ENCODE results near the gene RASSF6.
"Not testable (repeated sequence)": the region's sequence is repeated elsewhere in the genome, so short reads cannot be mapped to it uniquely, and the experiment has no call there.

Gene RASSF6

GRCh38 chr4:73620115-73620792 is at the start of gene RASSF6:
Gene RASSF6, minus strand, starts transcription at chr4:73620436. Its CDS starts 8,641 bp downstream, at chr4:73611795.
- no peak for DNase-seq

DNA sequence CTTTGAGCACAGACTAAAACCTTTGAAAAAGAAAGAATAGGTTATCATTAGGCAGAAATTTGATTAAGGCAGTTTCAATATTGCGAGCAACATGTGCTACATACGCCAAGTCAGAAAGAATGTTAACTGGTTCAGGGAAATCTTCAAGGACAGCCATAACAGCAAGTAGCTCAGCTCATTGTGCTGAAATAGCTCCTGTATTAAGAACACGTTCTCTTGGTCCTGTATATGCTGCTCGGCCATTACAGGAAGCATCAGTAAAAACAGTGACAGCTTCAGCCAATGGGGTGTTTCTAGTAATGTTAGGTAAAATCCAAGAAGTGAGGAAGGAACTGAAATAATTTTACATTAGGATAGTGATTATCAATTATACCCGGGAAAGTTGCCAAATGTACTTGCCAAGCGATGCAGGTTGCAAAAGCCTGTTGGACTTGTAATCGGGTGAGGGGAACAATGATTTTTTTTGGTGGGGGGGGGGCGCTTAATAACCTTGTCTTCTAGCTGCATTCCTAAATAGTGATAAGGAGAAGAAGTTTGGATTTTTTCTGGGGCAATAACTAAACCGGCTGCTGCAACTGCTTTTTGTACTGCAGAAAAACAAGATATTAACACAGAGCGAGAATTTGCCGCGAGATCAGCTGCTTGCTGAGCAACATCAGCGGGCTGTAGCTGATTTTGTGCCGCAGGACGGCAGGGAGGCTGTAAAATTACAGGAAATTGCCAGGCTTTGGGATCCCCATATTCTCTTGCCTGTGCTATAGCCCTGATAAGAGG is 49.4 kb upstream of the RASSF6 start:
- DNase-seq: no peak

- DNase-seq: no peak
Observed at GRCh38 chr4:73668782-73669201, 48.6 kb upstream of the RASSF6 start.

DNA sequence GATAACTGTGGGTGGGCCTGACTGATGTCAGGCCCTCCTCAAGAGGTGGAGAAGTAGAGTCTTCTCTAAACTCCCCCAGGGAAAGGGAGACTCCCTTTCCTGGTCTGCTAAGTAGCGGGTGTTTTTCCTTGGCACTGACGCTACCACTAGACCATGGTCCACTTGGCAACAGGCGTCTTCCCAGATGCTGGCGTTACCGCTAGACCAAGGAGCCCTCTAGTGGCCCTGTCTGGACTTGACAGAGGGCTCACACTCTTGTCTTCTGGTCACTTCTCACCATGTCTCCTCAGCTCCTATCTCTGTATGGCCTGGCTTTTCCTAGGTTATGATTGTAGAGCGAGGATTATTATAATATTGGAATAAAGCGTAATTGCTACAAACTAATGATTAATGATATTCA is 45.7 kb upstream of the RASSF6 start:
- DNase-seq: not testable (repeated sequence)

DNA sequence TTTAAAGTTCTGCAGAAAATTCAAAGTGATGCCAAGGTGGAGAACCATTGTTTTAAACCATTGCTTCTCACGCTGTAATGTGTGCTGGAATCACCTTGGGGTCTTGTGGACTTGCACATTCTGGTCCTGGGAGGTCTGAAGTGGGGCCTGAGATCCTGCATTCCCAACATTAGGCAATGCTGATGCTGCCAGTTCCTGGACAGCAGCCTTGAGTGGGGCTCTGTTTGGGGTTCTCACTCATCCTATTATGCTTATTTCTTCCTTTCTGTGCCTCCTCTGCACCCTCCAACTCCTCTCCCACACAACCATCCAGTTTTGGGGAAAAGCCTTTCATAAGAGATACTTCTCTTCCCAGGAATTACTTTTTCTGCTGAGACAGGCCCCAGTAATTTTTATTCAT is 44.2 kb upstream of the RASSF6 start:
- no peak for DNase-seq

DNA sequence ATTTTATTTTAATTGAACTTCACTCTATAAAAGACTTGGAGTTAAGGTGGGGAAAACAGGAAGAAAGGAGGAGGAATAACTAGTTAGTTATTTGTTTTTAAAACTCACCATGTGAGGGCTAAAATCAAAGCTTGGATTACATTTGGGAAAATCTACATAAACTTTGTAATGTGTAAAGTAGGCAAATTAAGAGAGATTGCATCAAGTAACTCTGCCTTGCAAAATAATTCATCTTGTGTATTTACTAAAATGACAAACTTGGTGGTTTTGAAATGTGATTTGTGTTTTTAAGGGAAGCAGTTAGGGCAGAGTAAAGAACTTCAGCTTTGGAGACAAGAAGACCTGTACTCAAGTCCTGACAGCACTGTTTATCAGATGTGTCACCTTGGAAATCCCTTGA is 43.3 kb upstream of the RASSF6 start:
- no peak for DNase-seq

GRCh38 chr4:73662709-73663546 is 42.7 kb upstream of the RASSF6 start:
- no peak for DNase-seq

GRCh38 chr4:73661646-73662119 is 41.4 kb upstream of the RASSF6 start:
- no peak for DNase-seq

DNA sequence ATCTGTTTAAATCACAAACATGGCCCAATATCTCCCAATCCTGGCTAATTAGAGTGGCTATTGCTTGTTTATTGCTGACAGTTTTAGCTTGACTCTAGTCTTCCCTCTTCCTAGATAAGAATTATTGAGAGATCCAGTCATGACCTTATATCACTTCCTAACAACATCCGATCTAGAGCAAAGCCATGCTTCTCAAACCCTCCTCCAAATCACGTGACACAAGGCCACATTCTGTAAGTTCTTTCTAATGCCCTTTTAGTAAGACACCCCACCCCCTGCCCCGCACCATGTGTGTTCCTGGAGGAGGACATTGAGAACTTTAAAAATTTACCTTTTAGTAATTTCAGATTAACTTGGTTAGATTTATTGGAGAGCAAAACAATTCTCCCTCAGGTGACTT is 40.6 kb upstream of the RASSF6 start:
- DNase-seq: no peak

DNA sequence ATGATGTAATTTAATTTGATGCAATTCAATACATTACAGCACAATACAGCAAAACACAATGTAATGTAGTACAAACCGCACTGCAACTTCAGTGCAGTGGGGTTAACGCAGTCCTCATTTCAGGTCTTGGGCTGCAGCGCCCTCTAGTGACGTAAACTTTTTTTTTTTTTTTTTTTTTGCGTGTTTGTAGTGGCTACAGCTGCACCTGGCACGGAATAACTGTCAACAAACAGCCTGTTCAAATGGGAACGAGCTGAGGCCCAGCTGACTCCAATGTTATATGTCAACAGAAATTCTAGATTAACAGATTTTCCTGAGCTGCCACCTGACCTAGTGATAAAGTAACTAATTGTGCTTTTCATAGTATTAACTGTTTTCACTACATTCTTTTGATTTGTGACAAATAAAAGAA is 33.5 kb upstream of the RASSF6 start:
- peak in 3 of 6 experiments; percentile 3 to 42 (median 9) for DNase-seq

GRCh38 chr4:73650250-73650649 is 30.0 kb upstream of the RASSF6 start:
- DNase-seq: no peak

- no peak for DNase-seq
Observed at GRCh38 chr4:73648478-73648877, 28.2 kb upstream of the RASSF6 start.

DNA sequence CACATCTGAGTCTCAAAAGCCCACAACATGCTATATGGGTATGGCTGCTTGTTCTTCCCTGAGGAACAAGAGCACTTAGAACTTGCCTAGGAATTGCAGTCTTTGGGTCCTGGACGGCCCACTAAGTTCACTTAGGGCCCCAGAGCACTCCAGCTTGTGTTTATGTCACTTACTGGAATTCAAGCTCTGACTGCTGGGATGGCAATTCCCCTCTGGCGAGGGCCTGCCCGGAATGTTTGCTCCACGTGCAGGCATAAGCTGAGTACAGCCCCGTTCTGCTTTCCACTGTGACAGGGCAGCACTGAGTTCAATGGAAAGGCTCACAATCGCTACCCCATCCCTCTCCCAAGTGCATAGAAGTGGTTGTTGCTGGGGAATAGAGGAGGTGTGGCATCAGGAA is 25.9 kb upstream of the RASSF6 start:
- DNase-seq: no peak

DNA sequence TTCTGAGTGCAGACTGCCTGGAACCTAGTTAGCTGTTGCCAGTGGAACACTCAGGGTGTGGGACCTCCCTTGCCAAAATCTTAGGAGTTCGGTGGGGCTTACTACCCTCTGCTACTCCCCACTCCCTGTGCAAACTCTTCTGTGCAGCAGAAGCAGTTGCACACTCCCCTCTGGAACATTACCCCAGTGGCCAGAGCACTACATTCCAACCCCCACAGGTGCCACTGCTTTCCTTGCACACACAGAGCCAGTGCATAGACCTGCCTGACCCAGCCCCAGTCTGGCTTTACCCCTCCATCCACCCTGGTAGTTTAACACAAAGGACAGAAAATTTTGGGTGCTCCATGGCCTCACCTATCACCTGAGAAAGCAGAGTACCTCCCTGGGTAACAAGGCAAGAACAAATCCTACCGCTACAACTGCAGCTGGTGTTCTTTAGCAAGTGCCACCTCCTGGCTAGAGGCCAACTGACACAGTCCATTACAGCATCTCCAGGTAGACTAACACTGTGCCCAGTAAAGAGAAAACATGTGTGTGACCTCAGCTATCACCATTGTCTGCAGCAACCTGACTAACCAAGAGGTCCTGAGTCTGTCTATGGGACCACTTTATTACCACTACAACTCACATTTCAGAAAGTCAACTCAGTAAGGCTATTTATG is 11.5 kb upstream of the RASSF6 start:
- no peak for DNase-seq

DNA sequence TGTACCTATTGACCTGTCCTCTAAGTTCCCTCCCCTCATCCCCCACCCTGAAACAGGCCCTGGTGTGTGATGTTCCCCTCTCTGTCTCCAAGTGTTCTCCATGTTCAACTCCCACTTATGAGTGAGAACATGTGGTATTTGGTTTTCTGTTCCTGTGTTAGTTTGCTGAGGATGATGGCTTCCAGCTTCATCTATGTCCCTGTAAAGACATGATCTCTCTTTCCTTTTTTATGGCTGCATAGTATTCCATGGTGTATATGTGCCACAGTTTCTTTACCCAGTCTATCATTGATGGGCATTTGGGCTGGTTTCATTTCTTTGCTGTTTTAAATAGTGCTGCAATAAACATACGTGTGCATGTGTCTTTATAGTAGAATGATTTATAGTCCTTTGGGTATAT is 8.6 kb upstream of the RASSF6 start:
- DNase-seq: not testable (repeated sequence)

DNA sequence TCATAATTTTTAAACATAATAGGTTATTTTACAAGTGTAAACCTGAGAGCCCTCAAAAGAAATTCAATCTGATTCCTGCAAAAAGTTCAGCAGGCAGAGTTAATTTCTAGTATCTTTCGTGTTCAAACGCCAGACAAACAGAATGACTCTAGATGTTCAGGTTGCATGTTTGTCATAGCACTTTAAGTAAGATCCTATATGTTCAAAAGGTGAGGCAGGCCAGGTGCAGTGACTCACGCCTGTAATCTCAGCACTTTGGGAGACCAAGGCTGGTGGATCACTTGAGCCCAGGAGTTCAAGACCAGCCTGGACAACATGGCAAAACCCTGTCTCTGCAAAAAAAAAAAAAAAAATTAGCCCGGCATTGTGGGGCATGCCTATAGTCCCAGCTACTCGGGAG is 1.1 kb upstream of the RASSF6 start:
- DNase-seq: no peak

GRCh38 chr4:73619346-73619745 is 890 bp downstream of the RASSF6 start:
- no peak for DNase-seq

DNA sequence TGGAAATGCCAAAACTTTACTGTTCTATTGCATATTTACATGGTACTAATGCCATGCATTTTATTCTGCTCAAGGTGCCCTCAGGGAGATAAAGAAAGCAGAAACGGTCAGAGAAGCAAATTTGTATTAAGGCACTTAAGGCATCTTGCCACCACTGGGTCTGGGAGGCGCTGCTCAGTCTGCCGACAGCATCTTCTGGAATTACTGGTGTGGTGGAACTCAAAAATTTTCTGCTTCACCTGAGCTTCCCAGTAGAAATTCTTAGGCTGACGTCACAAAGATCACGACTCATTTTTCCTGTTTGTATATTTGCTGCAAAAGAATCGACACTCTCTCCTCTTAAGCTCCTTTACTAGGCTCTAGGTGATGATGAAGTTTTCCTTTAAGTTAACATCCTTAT is 3.0 kb downstream of the RASSF6 start:
- DNase-seq: no peak

GRCh38 chr4:73615613-73616012 is 4.6 kb downstream of the RASSF6 start:
- DNase-seq: no peak

DNA sequence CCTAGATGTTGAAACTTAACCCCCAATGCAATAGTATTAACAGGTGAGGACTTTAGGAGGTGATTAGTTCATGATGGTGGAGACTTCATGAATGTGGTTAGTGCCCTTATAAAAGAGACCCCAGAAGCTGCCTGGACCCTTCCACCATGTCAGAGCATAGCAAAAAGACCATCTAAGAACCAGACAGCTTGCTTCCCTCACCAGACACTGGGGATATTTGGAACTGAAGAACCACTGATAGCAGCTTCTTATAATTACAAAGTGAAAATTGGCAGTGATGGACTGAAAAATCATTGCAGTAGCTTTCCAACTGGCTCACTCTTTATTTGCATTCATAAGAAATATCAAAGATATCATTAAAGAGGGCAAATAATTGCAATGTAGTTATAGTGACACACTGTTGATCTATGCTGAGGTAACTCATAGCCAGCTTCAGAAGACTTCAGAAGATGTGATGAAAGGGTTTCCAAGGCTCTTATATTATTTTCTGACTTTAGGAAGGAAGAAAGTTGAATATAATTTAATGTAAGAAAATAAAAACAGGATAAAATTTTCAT is 5.8 kb downstream of the RASSF6 start:
- no peak for DNase-seq

- no peak for DNase-seq
Observed at GRCh38 chr4:73613130-73613529, 7.1 kb downstream of the RASSF6 start.

GRCh38 chr4:73612032-73612431 is 8.2 kb downstream of the RASSF6 start:
- DNase-seq: no peak

DNA sequence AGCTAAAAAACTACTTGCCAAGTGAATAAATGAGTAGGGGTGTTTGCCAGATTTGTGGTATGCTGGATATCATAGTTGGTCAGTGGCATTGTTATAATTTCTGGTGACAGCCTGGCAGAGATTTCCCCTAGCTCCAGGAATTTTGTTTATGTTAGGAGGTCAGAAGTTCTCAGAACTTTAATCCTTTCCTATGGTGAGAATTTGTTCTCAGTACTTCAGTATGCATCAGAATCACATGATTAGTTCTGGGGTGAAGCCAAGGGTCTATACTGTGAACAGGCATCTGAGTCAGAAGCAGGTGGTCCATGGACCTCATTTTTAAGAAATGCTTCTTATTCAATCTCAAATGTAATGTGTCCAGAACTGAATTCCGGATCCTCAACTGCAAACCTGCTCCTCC is 10.5 kb downstream of the RASSF6 start:
- DNase-seq: no peak
